ENCODE results near the gene CKS1B. TPM values are rescaled to one million over a fixed set of nuclear protein-coding genes. Genes with fewer than 3 reads are reported as not detected.

CKS1B gene
- total RNA-seq, 1 donor, result 68.2 TPM

DNA sequence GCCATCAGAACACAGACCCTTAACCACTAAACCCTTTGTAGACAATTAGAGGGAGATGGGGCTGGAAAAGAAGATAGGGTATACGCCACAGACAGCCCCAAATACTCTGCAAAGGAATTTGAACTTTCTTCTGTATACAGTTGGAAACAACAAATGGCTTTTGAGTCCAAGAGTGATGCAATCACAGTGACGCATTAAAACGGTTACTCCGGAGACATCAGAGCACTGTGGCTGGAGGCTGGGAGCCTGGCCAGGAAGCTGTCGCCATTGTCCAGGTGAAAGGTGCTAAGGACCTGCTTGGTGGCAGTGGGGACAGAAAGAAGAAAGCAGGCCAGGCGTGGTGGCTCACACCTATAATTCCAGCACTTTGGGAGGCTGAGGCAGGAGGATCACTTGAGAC is 12.8 kb downstream of the CKS1B start:
- DNase-seq (ENCODE audit: low read depth), result no peak
- H3K4me3 ChIP-seq (ENCODE audit: low read depth, low read length), result no peak overlapping the region
- TF ChIP-seq, protein P1, sequence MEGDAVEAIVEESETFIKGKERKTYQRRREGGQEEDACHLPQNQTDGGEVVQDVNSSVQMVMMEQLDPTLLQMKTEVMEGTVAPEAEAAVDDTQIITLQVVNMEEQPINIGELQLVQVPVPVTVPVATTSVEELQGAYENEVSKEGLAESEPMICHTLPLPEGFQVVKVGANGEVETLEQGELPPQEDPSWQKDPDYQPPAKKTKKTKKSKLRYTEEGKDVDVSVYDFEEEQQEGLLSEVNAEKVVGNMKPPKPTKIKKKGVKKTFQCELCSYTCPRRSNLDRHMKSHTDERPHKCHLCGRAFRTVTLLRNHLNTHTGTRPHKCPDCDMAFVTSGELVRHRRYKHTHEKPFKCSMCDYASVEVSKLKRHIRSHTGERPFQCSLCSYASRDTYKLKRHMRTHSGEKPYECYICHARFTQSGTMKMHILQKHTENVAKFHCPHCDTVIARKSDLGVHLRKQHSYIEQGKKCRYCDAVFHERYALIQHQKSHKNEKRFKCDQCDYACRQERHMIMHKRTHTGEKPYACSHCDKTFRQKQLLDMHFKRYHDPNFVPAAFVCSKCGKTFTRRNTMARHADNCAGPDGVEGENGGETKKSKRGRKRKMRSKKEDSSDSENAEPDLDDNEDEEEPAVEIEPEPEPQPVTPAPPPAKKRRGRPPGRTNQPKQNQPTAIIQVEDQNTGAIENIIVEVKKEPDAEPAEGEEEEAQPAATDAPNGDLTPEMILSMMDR (IDR thresholded peaks at IDR 0.05; ENCODE audit: insufficient read depth, low read depth, low read length), result no peak

GRCh38 chr1:154988058-154988954 is 13.8 kb downstream of the CKS1B start:
- H3K4me3 ChIP-seq (ENCODE audit: low read depth, low read length), result no peak overlapping the region
- no peak for DNase-seq (ENCODE audit: low read depth)
- TF ChIP-seq, protein P1 (IDR thresholded peaks at IDR 0.05; ENCODE audit: insufficient read depth, low read depth, low read length), result no peak

- TF ChIP-seq, protein P1 (IDR thresholded peaks at IDR 0.05; ENCODE audit: insufficient read depth, low read depth, low read length), result no peak
- H3K4me3 ChIP-seq (ENCODE audit: low read depth, low read length), result no peak overlapping the region
- no peak for DNase-seq (ENCODE audit: low read depth)
Observed at GRCh38 chr1:154989195-154989860, 14.8 kb downstream of the CKS1B start.

GRCh38 chr1:154990276-154990675 is 15.8 kb downstream of the CKS1B start:
- DNase-seq (ENCODE audit: low read depth), result no peak
- TF ChIP-seq, protein P1 (IDR thresholded peaks at IDR 0.05; ENCODE audit: insufficient read depth, low read depth, low read length), result no peak
- H3K4me3 ChIP-seq (ENCODE audit: low read depth, low read length), result no peak overlapping the region

GRCh38 chr1:154992721-154993571 is 18.5 kb downstream of the CKS1B start:
- H3K4me3 ChIP-seq (ENCODE audit: low read depth, low read length), result no peak overlapping the region
- TF ChIP-seq, protein P1 (IDR thresholded peaks at IDR 0.05; ENCODE audit: insufficient read depth, low read depth, low read length), result peak; percentile 22
- peak; percentile 35 for DNase-seq (ENCODE audit: low read depth)

GRCh38 chr1:154993572-154994268 is 19.2 kb downstream of the CKS1B start, which contains the start of gene LENEP:
Gene LENEP (plus strand): TSS chr1:154993586. CDS start chr1:154993608, 22 bp downstream.
- TF ChIP-seq, protein P1 (IDR thresholded peaks at IDR 0.05; ENCODE audit: insufficient read depth, low read depth, low read length), result no peak
- no peak within 1 kb of the TSS for H3K4me3 ChIP-seq (ENCODE audit: low read depth, low read length)
- DNase-seq (ENCODE audit: low read depth), result no peak

All from fibroblast of villous mesenchyme (primary cell).